ENCODE results near the gene HOXA13. TPM values are rescaled to one million over a fixed set of nuclear protein-coding genes. Genes with fewer than 3 reads are reported as not detected.

HOXA13 gene
- total RNA-seq, 6 donors from 2014 or later = not detected

DNA sequence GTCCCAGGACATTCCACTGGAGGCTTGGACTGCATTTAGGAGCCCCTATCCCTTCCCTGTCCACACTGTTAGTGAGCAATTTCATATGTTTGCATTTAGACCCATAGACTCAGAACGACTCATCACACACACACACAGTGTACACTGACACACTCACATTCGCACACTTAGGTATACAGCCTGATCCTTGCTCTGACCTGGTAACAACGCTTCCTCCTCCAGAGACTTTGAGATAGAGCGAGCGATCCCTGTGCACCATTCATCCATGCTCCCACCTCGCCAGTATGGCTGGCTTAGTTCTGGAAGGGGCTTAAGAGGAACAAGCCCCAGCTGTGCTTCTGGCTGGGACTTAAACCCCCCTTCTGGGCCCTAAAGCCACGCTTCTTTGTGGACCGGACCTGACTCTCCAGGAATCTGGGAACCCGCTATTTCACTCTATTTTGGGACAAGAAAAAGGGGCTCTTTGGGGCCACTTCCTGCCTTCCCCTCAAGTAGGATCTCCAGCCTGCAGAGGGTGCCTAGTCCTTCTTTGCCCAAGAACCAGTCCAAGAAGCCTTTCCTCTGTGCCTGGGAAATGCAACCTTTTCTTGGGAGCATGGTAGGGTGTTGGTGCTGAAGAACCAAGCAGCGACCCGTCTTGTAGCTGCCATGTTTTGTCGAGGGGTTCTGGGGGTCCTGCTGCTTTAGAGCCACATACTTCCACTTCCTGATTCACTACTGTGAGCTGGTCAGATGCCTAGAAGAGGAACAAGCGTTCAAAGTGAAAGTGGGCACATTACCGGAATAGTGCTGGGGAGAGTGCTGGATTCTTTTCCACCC is 1.1 kb upstream of the HOXA13 start:
- H3K4me1 ChIP-seq = peaks cover 34 to 53% (median 37%) of the 10 kb centered on the region in 4 donors
- peak; percentile 47 to 66 for ATAC-seq (ENCODE audit: low FRiP score in 2 of 2)
- DNase-seq = no peak
- H3K27me3 ChIP-seq = peaks cover 6 to 94% (median 69%) of the 10 kb centered on the region in 4 donors
- H3K36me3 ChIP-seq = no peaks in the 10 kb centered on the region
- TF ChIP-seq, protein P1, sequence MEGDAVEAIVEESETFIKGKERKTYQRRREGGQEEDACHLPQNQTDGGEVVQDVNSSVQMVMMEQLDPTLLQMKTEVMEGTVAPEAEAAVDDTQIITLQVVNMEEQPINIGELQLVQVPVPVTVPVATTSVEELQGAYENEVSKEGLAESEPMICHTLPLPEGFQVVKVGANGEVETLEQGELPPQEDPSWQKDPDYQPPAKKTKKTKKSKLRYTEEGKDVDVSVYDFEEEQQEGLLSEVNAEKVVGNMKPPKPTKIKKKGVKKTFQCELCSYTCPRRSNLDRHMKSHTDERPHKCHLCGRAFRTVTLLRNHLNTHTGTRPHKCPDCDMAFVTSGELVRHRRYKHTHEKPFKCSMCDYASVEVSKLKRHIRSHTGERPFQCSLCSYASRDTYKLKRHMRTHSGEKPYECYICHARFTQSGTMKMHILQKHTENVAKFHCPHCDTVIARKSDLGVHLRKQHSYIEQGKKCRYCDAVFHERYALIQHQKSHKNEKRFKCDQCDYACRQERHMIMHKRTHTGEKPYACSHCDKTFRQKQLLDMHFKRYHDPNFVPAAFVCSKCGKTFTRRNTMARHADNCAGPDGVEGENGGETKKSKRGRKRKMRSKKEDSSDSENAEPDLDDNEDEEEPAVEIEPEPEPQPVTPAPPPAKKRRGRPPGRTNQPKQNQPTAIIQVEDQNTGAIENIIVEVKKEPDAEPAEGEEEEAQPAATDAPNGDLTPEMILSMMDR (IDR thresholded peaks at IDR 0.05) = no peak
- TF ChIP-seq POLR2AphosphoS5 (IDR thresholded peaks at IDR 0.05) (no peak), EP300 (IDR thresholded peaks at IDR 0.05) (no peak), POLR2A (IDR thresholded peaks at IDR 0.05) (no peak)
- H3K4me3 ChIP-seq = peak overlapping the region in 2 of 4 donors; percentile 41 to 43
- no peak overlapping the region for H3K27ac ChIP-seq
- 9% methylated on average over 6 to 14 of the region's 14 CpGs for WGBS, 2 donors
- no peaks in the 10 kb centered on the region for H3K9me3 ChIP-seq

DNA sequence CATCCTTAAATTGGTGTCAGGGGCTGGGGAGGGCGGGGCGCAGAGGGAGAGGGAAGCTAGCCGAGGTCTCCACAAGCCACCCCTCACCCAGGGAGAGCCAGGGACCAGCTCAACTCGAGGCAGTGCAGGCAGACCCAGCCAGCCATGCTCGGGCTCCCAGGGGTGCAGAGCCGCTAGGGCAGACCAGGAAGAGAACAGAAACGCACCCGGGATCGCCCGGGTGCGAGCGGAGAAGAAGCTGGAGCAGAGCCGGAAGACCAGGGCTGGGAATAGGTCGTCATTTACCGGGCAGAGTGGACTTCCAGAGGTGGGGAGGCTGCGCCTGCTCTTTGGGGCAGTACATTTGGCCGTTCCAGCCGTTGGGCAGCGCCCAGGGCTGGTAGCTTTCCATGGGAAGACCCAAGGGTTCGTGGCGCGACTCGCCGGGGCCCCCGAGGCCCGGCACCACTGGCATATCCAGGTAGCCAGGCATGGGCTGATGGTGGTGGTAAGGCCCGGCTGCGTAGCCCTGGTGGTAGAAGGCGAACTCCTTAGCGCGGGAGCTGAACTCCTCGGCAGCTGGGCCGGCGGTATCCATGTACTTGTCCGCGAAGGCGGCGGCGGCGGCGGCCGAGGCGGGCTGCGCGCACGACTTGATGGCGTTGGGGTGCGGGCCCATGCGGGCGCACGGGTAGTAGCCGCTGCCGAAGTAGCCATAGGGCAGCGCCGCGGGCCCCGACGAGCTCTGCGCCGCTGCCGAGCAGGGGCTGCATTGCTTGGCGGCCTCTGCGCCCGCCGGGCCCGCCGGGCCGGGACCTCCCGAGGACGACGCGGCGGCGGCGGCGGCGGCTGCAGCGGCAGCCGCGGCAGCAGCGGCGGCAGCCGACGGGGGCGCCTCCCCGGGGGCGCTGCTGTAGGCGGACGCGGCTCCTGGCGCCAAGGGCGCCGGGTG is 755 bp downstream of the HOXA13 start:
- H3K27ac ChIP-seq = no peak overlapping the region
- 6 to 9% methylated on average over 24 to 31 of the region's 93 CpGs for WGBS, 2 donors
- ATAC-seq (ENCODE audit: low FRiP score in 2 of 2) (peak in 1 of 2 donors; percentile 10), DNase-seq (peak in 1 of 2 donors; percentile 88)
- no peaks in the 10 kb centered on the region for H3K36me3 ChIP-seq
- H3K9me3 ChIP-seq = no peaks in the 10 kb centered on the region
- no peak for TF ChIP-seq EP300 (IDR thresholded peaks at IDR 0.05)
- no peak for TF ChIP-seq POLR2A (IDR thresholded peaks at IDR 0.05)
- TF ChIP-seq, protein P1 (IDR thresholded peaks at IDR 0.05) = peak in 1 of 6 experiments; percentile 19
- H3K27me3 ChIP-seq = peaks cover 6 to 92% (median 59%) of the 10 kb centered on the region in 4 donors
- H3K4me3 ChIP-seq = peak overlapping the region in 3 of 4 donors; percentile 29 to 43 (median 32)
- peaks cover 24 to 41% (median 29%) of the 10 kb centered on the region in 4 donors for H3K4me1 ChIP-seq

DNA sequence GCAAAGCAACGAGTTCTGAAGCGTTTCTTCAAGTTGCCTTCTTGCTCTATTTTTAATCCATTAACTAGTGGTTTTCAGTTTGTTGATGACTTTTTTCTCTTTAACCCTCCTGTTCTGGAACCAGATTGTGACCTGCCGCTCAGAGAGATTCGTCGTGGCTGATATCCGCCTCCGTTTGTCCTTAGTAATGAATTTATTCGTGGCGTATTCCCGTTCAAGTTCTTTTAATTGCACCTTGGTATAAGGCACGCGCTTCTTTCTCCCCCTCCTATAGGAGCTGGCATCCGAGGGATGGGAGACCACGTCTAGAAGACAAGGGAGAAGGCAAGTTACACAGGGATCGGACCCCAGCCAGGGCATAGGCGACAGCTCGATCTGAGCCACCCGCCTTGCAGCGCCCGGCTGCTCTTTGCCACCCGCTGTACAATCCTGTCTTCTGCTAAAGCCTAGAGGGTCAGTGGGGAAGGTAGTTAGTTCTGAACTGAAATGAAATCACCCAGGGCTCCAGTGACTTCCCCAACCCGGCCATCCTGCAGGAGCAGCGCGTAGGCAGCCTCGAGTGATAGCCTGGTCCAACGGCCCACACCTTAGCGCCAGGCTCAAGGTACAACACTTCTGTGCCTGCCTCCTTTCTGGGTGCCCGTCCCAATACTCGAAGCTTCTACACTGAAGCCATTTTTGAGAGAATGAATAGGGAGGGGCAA is 1.6 kb downstream of the HOXA13 start:
- Histone ChIP-seq H3K27me3 (peaks cover 3 to 92% (median 60%) of the 10 kb centered on the region in 4 donors), H3K4me1 (peaks cover 26 to 42% (median 31%) of the 10 kb centered on the region in 4 donors), H3K9me3 (no peaks in the 10 kb centered on the region), H3K4me3 (peak overlapping the region in 1 of 4 donors; percentile 43), H3K27ac (no peak overlapping the region), H3K36me3 (no peaks in the 10 kb centered on the region)
- DNase-seq = peak in 1 of 2 donors; percentile 46
- TF ChIP-seq EP300 (IDR thresholded peaks at IDR 0.05) = no peak
- ATAC-seq (ENCODE audit: low FRiP score in 2 of 2) = no peak
- WGBS, 2 donors = 13 to 15% methylated on average over 29 of the region's 29 CpGs

DNA sequence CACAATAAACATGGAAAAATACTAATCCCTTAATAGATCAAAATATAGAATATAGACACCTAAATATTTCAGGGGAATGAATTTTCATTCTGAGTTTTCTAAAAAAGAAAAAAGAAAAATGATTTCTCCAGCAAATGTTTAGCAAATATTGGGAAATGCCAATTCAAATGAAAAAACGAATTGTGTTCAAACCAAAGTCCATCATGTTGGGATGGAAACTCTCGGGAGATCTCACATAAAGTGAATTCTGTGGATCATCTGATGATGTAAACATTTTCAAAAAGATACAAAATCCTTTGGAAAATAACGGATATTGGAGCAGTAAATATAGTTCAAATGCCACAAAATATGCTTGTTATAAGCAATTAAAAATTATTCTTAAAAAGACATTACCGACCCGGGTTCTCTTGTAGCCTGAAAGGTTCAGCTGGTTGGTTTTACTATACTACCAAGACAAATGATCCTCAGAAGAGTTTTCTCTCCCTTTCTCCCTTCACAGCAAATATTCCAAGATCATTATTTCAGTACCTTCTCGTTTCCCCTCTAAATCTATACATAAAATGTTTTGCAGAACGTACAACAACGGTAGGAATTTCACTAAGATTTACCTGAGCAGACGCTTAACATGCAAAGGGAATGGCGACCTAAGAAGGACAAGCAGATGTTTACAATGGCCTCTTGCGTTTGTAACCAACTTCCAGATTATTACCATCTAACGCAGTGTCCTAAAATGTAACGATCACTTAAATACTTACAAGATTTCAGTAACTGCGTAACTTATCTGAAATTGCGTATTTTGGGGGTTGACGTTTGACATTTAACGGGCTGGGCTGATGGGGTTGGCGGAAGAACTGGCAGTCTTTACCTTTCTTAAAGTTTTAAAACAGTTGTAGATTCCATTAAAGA is 2.5 kb downstream of the HOXA13 start:
- WGBS, 2 donors = 18 to 21% methylated on average over 18 of the region's 18 CpGs
- ATAC-seq (ENCODE audit: low FRiP score in 2 of 2) (no peak), DNase-seq (no peak)
- H3K9me3 ChIP-seq = no peaks in the 10 kb centered on the region
- TF ChIP-seq POLR2AphosphoS5 (IDR thresholded peaks at IDR 0.05) (no peak), POLR2A (IDR thresholded peaks at IDR 0.05) (no peak)
- TF ChIP-seq, protein P1 (IDR thresholded peaks at IDR 0.05) = no peak
- H3K36me3 ChIP-seq = no peaks in the 10 kb centered on the region
- H3K27me3 ChIP-seq = peaks cover 2 to 93% (median 63%) of the 10 kb centered on the region in 4 donors
- no peak overlapping the region for H3K4me3 ChIP-seq
- H3K4me1 ChIP-seq = peaks cover 35 to 50% (median 39%) of the 10 kb centered on the region in 4 donors
- no peak overlapping the region for H3K27ac ChIP-seq

Data from upper lobe of left lung (tissue), 6 donors.